Posterior vena cava (tissue), 2 donors: ENCODE data around the gene NPAS3. TPM values are rescaled to one million over a fixed set of nuclear protein-coding genes. Genes with fewer than 3 reads are reported as not detected.

ENCODE experiments used
- DNase-seq: peaks from one replicate; pipeline ENCODE4 v3.0.0-alpha.2; 2020; ENCODE audit warnings: low spot score
- intact Hi-C, 2 donors: fragments of 100-400 bp; cut with DNase I; formaldehyde crosslinking; loops; one replicate each; pipeline versions ENCODE4 v1.14.1 to v1.14.2; 2022 to 2023
- total RNA-seq, 2 donors: library from RNA; stranded (reverse); fragmentation: NEBNext Ultra II Directional; extraction: Animal tissue kit (Norgen Biotek cat#: 25700); gene quantifications; one replicate each; pipeline ENCODE4 v1.2.1, GENCODE V29; 2021
- donor health status: DM: yes; HTN: yes; CAD: no.
- donor health status: DM: yes; HTN: yes; CAD: no.

The NPAS3 gene
- total RNA-seq, 2 donors from 2014 or later: 1.3 to 2.6 TPM

DNA sequence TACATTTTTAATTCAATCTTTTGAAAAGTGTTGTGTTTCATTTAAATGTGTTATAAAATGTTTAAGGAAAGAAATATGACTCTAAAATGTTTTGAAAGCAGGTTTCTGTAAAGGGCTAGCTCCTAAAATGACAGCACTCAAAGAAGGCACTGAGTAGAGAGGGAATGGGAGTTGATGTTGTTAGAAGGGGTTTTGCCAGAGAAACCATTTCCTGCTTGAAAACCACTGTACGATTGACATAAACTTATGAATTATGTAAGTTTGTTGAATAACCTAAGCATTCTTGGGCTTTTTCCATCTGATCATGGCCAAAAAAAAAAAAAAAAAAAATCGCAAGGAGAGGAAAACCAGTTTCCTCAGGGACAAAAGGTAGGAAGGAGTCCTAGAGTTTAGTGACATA, 778.2 kb downstream of the NPAS3 start:
- intact Hi-C loops: no loop called here
- DNase-seq: no peak

DNA sequence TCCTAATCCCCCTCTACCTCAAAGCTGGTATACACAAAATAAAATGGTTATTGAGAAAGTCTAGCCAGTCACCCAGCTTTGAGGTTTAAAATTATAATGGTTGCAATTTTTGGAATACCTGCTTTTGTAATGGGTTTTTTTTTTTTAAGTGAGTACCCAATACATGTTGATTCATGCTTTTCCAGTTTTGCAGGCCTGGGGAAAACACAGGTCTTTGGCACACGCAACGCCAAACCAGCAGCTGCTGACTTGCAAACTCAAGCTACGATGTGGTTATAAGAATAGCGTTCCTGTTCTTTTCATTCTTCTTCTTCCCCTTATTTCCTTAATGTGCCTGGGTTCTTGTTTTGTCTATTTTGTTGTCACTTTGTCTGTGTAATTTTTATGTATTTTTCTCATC, 779.2 kb downstream of the NPAS3 start:
- DNase-seq: no peak
- intact Hi-C loops: no loop called here

DNA sequence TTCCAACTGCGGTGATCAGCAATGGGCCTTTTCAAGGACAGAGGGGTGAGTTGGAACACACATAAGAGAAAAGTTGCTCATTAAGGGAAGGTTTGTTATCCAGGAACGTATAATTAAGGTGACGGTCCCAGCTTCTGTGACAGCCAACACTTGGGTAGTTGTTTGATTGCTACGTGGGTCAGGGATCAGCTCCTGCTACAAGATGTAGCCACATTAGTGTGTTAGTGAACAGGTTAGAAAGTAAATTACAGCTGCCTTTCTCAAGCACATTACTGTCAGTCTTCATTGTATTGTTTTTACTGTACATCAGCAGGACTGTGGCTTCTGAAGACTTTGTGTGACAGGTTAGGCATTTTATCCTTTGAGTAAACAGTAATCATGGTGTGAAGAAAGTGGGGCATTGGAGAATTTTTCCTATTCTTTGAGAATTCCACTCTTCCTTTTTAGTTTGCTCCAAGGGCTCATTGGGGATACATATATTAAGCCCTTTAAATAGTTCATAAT, 781.7 kb downstream of the NPAS3 start:
- intact Hi-C loops: no loop called here
- no peak for DNase-seq

DNA sequence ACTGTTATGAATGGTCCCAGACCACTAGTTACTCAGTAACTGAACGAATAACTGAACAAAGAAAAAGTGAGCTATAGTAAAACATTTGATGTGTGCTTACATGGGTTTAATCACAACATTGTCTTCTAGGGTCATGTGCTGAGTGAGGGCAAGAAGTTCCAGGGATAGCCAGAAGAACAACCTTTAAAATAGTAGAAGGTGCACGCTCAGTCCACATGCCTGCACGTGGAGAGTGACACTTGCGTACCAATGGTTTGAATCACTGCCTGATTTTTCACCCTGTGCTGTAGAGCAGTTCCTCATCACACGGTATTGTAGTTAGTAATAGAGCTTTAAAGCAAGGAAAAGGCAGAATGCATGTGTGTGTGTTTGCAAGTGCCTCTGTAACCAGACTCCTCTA, 788.0 kb downstream of the NPAS3 start:
- no peak for DNase-seq
- intact Hi-C loops: no loop called here

DNA sequence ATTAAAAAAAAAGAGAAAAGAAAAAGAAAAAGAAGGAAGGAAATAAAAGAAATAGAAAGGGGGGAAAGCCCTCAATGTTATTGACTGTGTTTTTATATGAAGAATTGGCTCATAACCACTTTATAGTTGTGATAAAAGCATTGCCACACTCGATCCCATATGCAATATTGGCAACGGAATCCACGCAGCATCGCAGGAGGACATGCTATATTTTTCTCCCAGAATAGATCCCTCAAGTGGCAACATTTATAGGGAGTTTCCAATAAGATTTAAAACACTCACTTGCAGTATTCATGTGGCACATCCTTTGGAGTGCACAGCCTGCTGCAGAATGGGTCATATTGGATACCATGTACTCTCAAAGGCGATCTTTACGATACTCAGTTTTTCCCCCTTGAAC, 788.9 kb downstream of the NPAS3 start:
- intact Hi-C loops: no loop called here

DNA sequence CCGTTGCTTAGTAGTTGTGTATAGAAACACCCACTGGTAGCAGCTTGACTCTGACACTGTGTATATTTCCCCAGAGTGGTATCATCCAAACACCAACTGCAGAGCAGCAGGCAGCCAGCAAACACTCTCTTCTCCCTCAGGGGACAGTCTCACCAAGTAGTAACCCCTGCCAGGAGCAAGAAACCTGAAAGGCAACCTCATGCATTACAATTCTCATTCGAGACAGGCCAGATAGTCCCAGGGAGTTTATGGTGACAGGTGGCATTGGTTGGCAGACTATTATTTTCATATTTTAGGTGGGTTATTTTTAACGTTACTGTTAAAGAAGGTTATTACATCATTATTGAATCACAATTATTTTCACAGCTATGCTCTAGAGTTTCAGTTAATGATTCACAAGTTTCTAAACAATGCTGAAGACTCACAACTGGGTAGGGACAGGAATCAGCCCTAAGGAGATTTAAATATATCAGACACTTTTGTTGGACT, 789.4 kb downstream of the NPAS3 start:
- no peak for DNase-seq
- intact Hi-C loops: no loop called here

More for the DNA sequence above, 788.9 kb downstream of the NPAS3 start:
- DNase-seq: no peak

DNA sequence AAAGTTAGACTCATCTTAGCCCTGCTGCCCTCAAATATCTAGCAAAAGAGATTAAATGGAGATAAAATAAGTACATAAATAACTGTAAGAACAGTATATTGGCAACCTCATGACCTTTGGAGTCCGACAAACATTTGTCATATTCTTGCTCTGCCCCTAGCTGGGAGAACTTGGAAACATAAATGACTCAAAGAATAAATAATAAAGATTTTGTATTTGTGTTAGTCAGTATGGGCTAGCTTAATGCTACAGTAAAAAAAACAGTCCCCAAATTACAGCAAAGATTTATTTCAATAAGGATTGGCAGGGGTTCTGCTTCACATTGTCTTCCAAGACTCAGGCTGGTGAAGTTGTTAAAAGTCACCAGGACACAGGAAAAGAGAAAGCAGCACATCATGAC, 791.5 kb downstream of the NPAS3 start:
- DNase-seq: no peak
- intact Hi-C loops: no loop called here

DNA sequence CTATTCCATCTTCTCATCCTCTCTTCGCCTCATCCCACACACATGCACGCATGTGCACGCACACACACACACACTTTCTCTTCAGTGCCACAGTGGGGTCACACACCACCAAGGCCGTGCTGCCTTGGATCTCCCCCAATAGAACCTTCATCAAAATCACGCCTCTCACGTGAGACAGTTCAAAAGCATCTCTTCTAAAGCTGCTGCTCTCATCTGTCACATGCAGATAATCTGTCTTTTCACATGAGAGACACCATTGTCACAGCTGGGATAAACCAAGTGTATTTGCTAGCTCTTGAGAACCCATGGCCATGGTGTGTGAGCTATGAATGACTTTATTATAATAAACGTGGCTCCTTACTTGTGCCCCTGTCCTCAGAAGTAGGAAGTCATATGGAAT, 793.5 kb downstream of the NPAS3 start:
- intact Hi-C loops: no loop called here
- DNase-seq: no peak

DNA sequence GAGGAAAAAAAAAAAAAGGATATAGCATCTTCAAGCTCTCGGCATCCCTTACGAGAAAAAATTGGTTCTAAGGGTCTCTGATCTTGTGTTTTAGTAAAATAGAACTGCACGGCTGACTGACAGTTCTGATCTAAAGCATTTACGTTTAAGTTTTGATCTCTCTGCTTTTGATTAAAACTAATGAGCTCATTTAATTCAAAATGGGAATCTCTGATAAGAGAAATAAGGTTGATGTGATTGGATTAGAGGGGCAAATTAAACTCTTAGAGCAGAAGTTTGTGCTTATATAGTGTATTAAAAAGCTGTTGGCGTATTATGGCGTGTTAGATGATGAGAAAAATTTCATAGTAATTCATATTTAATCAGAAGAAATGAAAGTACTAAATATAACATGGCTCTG, 794.6 kb downstream of the NPAS3 start:
- intact Hi-C loops: no loop called here
- no peak for DNase-seq

DNA sequence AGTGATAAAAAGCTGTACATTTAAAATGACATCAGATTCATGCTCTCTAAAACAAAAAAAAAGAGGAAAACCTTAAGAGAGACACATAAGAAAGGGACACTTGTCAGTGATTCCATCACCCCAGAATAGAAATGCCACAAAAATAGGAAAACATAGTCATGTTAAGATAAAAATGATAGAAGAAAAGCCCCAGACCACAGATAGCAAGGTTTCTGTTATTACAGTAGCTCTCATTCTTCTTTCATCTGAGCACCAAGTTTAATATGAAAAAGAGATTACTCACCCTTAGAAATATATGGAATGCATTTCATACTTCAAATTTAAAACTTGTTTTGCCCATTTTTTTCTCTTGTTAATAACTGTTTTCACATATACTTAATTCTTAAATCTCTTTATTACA, 795.0 kb downstream of the NPAS3 start:
- no peak for DNase-seq
- intact Hi-C loops: no loop called here

DNA sequence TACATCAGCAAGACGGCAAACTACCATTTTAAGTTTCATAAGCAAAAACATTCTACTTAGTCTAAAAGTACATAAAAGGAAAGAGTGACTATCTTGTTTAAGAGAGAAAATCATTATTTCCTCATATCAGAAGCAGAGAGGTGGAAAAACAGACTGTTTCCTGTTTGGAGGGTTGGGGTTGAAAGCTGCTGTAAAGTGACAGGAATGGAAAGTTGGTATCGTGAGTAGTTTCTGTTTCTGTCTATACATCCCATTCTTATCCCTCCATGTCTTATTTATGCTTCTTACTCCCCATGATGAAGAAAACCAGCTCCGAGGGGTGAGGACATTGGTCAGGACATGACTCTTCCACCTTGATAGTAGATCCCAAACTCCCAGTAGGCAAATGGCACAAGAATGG, 795.7 kb downstream of the NPAS3 start:
- DNase-seq: no peak
- intact Hi-C loops: no loop called here

DNA sequence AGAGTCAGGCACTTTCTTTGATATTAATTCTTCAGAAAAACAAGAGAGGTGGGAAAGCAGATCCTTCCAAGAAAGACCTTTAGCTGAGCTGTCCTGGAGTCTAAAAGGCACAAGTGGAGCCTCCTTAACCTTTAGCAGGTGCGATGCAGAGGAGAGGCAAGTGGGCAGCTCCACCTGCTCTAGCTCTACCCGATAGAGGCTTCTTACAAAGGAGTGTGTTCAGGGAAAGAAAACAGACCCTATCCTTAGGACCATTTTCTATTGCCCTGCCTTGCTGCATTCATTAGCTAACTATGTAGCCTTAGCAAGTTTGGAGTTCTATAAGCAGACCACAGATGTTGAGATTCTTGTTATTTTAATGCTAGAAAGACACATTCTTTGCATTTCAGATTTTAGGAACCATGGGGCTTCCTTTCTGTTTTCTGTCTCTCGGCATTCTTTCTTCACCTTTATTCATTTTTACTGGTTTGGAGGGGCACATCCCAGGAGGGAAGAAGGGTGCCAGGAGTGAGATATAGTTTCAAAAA, 797.7 kb downstream of the NPAS3 start:
- intact Hi-C loops: no loop called here
- DNase-seq: no peak

DNA sequence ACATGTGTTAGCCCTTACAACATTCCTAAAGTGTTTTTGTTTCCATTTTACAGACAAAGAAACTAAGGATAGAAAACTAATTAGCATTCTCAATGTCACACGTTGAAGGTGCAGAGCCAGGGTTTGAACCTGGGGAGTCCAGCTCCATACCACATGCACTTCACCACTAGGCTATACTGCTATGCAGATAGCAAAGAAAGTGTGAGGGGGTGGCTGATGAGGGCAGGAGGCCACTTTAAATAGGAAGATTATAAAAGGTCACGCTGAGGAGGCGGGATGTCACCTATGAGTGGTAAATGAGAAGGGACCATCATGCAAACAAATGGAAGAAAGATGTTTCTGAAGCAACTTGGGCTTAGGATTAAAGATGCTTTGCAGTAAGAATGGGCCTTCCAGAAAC, 798.3 kb downstream of the NPAS3 start:
- intact Hi-C loops: no loop called here
- no peak for DNase-seq

DNA sequence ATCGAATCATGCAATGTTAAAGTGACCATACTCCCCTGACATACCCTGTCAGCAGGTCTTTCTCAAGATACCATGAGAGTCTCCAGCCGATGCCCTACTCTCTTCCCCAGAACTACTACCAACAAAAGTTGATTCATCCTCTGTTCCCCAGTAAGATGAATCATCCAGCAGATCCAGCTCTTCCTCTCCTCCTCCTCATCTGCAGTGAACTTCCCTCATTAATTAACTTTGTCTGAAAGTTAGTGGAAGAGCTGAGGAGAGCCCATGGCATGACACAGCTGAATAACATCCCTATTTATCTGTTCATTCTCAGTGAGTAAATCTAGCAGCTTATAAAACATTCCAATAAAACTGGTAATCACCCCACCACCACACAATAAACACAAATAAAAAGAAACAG, 798.8 kb downstream of the NPAS3 start:
- intact Hi-C loops: no loop called here
- DNase-seq: no peak

DNA sequence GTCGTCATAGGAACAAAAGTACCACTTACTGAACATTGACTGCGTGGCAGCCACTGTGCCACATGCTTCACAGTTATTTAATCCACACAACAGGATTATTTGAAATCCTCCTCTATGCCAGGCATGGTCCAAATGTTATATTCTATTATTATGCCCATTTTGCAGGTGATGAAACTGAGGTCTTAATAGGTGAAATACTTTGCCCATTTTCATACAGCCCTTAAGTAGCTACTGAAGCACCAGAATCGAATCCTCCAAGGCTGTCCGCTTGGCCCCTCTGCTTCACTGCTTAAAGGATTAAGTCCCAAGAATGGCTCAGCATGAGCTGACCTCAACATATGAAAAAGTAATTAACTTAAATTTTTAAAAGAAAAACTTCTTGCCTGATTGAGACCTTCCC, 799.4 kb downstream of the NPAS3 start:
- intact Hi-C loops: no loop called here
- no peak for DNase-seq

DNA sequence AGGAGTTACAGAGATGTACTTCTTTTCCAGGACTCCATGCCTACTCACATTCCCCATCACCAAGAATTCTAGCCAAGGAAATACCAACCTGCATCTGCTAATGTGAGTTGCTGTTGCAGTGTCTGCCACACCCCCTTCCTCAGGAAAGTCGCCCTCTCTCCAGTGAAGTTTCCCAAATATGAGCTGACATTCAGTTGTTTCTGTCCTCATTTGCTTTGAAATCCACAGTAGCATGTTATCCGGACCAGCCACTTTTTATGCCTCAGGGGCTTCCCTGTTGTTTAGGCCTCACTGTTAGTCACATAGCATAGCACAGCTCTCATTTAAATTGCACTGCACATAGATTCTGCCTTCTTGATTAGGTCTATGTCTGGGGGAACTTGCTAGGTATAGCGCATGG, 799.8 kb downstream of the NPAS3 start:
- DNase-seq: no peak
- intact Hi-C loops: no loop called here

DNA sequence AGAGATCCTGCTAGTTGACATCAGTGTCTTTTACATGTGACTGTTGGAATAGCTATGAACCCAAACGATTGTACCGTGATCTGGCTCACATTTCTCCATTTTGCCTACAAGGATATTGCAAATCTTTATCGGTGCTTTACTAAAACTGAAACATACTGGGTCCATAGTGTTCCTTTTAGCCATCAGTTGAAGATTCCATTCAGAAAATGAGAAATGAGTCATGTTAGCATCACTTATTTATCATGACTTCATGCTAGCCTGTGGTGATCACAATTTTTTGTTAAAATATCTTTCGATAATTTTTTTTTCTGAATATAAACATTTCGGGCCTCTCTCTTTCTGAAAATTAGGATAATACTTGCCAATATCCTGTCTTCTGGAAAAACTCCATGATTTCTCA, 801.9 kb downstream of the NPAS3 start:
- DNase-seq: no peak
- intact Hi-C loops: no loop called here

DNA sequence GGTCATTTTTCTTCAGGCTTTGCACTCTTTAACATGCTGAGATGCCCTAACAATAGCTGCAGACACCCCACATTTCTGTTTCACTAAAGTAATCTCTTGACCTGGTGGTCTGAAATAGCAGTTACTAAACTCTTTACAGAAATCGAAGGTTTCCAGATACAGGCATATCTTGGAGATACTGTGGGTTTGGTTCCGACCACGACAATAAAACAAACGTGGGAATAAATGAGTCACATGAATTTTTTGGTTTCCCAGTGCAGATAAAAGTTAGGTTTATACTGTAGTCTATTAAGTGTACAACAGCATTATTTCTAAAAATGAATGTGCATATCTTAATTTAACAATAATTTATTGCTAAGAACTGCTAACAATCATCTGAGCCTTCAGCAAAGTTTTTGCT, 803.5 kb downstream of the NPAS3 start:
- no peak for DNase-seq
- intact Hi-C loops: no loop called here

DNA sequence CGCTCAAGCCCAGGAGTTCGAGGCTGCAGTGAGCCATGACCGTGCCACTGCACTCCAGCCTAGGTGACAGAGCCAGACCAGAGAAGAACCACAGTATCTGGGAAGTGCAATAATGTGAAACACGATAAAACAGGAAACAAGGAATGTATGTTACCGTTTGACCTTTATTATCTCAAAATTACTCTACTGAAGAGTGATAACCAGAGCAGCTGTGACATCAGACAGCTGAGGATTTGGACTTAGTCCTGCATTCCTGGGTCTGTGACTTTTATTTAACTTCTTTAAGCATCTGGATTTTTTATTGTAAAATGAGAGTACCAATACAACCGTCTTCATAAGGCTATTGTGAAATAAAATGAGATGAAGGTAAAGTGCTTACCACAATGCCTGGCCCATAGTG, 806.5 kb downstream of the NPAS3 start:
- intact Hi-C loops: no loop called here

DNA sequence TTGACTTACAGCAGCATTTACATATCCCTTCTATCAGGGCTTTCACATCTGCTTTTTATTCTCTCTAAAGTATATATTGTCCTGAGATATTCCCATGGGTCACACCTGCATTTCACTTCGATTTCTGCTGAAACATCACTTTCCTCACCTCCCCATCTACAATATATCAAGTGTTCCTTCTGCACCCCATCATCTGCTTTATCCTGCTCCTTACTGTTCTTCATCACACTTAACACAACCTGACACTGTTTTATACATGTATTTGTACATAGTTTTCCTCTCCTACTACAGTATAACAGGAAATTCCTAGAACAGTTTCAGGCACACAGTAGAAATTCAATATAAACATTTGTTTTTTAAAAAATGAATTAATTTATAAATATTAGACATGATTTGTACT, 809.1 kb downstream of the NPAS3 start:
- no peak for DNase-seq
- intact Hi-C loops: no loop called here

More for the DNA sequence above, 806.5 kb downstream of the NPAS3 start:
- DNase-seq: no peak

DNA sequence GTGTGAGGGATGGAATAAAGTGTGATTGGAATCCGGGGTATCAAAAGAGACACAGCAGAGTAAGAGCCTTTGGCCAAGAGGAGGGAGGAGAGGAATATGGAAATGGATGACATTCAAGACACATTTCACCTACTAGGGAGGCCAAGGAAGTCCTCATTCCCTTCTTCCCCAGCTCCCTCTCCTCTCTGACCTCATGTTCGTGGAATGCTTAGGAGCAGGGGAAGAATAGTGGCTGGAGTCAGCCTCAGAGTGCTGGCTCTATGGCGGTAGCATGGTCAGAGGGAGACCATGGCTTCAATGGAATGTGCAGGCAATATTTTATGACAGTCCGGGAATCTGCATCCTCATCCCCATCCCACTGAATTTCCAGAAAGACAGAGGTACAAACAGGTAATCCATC, 815.6 kb downstream of the NPAS3 start:
- no peak for DNase-seq
- intact Hi-C loops: no loop called here

DNA sequence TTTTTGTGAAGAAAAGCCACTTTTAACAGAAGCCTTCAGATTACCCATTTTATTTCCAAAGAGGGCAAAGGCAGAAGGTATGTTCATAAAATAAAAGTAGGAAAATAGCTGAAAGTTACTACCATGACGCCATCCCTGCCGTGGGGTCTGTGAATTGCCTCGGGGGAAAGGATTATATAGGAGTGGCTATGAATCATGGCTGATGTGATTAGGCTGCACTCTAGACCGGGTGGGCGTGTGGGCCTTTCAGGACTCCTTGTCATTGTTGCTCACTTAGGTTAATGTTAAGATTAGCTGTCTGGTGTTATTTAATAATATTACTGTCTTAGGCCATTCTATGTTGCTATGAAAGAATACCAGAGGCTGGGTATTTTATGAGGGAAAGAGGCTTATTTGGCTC, 816.7 kb downstream of the NPAS3 start:
- intact Hi-C loops: no loop called here

More for the DNA sequence above, 816.7 kb downstream of the NPAS3 start:
- no peak for DNase-seq
